Uterus (tissue), 2 donors: Measurements from ENCODE around the gene PRKG1.

Experiments
- POLR2A ChIP-seq, 2 donors: fragments of 450-650 bp; IDR thresholded peaks; one replicate each; pipeline ENCODE4 v1.6.1; 2016; ENCODE audit warnings: antibody characterized with exemption in 2 of 2, mild to moderate bottlenecking in 1 of 2, moderate library complexity in 1 of 2
- TF ChIP-seq, protein P1 (sequence below), 4 experiments: fragments of 200-600 bp in 2 of 4; fragments of 450-650 bp in 2 of 4; sonication (generic) in 2 of 4; IDR thresholded peaks; one replicate each; pipeline ENCODE4 v1.5.1; 2016 to 2019; ENCODE audit warnings: antibody characterized with exemption in 4 of 4, mild to moderate bottlenecking in 2 of 4, moderate library complexity in 1 of 4

DNA sequence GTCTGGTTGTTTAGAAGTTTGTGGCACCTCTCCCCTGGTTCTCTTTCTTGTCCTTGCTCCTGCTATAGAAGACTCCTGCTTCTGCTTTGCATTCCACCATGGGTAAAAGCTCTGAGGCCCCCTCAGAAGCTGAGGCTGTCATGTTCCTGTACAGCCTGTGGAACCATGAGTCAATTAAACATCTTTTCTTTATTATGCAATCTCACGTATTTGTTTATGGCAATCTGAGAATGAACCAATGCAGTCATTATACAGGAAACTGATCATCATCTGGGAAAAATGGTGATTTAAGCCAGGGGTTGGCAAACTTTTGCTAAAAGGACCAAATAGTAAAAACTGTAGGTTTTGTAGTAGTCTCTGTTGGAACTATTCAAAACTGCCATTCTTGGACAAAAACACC lies 449.8 kb downstream of the PRKG1 start:
- TF ChIP-seq, protein P1, sequence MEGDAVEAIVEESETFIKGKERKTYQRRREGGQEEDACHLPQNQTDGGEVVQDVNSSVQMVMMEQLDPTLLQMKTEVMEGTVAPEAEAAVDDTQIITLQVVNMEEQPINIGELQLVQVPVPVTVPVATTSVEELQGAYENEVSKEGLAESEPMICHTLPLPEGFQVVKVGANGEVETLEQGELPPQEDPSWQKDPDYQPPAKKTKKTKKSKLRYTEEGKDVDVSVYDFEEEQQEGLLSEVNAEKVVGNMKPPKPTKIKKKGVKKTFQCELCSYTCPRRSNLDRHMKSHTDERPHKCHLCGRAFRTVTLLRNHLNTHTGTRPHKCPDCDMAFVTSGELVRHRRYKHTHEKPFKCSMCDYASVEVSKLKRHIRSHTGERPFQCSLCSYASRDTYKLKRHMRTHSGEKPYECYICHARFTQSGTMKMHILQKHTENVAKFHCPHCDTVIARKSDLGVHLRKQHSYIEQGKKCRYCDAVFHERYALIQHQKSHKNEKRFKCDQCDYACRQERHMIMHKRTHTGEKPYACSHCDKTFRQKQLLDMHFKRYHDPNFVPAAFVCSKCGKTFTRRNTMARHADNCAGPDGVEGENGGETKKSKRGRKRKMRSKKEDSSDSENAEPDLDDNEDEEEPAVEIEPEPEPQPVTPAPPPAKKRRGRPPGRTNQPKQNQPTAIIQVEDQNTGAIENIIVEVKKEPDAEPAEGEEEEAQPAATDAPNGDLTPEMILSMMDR (IDR thresholded peaks at IDR 0.05): no peak
- TF ChIP-seq POLR2A (IDR thresholded peaks at IDR 0.05): no peak
